ENCODE data around the gene L3MBTL1.

DNA sequence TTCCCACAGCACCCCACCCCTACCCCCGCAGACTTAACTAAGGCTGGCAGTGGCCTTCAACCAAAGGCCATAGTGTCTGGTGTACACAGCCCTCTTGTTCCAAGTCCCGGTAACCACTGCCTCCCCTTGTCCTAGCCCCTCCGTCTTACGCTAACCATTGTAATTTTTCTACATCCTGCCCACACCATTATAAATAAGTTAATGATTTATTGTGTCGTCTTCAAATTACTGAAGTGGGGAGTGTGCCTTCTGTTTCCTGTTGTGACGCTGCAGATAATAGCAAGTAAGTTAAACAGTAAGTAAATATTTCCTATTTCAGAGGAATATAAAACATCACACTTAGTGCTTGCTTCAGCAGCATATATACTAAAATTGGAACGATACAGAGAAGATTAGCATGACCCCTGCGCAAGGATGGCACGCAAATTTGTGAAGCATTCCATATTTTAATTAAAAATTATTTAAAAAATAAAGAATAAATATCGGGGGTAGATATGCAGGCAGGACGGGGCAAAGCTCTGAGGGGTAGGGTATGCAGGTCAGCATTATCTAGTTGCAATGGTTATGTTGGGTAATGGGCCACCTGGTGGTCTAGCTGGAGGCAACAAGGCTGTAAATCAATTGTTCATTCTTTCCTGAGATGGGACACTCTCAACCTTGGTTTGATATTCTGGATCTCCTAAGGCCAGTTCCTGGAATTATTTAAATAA is 34.7 kb upstream of the L3MBTL1 start:
- TF ChIP-seq, protein P1, sequence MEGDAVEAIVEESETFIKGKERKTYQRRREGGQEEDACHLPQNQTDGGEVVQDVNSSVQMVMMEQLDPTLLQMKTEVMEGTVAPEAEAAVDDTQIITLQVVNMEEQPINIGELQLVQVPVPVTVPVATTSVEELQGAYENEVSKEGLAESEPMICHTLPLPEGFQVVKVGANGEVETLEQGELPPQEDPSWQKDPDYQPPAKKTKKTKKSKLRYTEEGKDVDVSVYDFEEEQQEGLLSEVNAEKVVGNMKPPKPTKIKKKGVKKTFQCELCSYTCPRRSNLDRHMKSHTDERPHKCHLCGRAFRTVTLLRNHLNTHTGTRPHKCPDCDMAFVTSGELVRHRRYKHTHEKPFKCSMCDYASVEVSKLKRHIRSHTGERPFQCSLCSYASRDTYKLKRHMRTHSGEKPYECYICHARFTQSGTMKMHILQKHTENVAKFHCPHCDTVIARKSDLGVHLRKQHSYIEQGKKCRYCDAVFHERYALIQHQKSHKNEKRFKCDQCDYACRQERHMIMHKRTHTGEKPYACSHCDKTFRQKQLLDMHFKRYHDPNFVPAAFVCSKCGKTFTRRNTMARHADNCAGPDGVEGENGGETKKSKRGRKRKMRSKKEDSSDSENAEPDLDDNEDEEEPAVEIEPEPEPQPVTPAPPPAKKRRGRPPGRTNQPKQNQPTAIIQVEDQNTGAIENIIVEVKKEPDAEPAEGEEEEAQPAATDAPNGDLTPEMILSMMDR (IDR thresholded peaks at IDR 0.05 in 2 of 3, conservative IDR thresholded peaks at IDR 0.05 in 1 of 3; ENCODE audit: borderline replicate concordance in 1 of 3, insufficient read depth in 1 of 3, low read depth in 2 of 3, low read length in 2 of 3) = peak in 1 of 3 experiments; percentile 13; a peak in 1 of 6 replicates
- TF ChIP-seq POLR2A (IDR thresholded peaks at IDR 0.05; ENCODE audit: borderline replicate concordance, extremely low read depth, insufficient read depth, insufficient read length) (no peak), POLR2AphosphoS5 (IDR thresholded peaks at IDR 0.05; ENCODE audit: low read depth, low read length) (no peak), EGR1 (IDR thresholded peaks at IDR 0.05; ENCODE audit: low read depth) (no peak), SIN3A (IDR thresholded peaks at IDR 0.05; ENCODE audit: low read depth) (no peak), MAX (IDR thresholded peaks at IDR 0.05) (no peak), EZH2phosphoT487 (IDR thresholded peaks at IDR 0.05; ENCODE audit: borderline replicate concordance) (no peak), SP1 (IDR thresholded peaks at IDR 0.05; ENCODE audit: low read depth) (no peak), ZNF274 (IDR thresholded peaks at IDR 0.05; ENCODE audit: low read depth, low read length) (no peak), EZH2 (IDR thresholded peaks at IDR 0.05) (no peak), YY1 (IDR thresholded peaks at IDR 0.05; ENCODE audit: extremely low read depth, insufficient replicate concordance, low read depth, low read length) (no peak)

All from HCT116 (cell line).